DMS 273 treated with DMSO at 0.1 percent for 48 hours (cell line): ENCODE results near the gene PRKCA.

ENCODE experiments used
- DNase-seq: peaks from one replicate; lab custom pipeline; 2025; lab: John Stamatoyannopoulos, UW

PRKCA gene

GRCh38 chr17:66746736-66747135 is 444.3 kb downstream of the PRKCA start:
- DNase-seq: no peak

GRCh38 chr17:66747578-66748275 is 445.3 kb downstream of the PRKCA start:
- peak; percentile 72 for DNase-seq

- DNase-seq: no peak
Observed at GRCh38 chr17:66748578-66748977, 446.2 kb downstream of the PRKCA start.

GRCh38 chr17:66749217-66749832 is 446.9 kb downstream of the PRKCA start:
- DNase-seq: no peak

GRCh38 chr17:66750116-66750515 is 447.7 kb downstream of the PRKCA start:
- DNase-seq: no peak

GRCh38 chr17:66750781-66751543 is 448.5 kb downstream of the PRKCA start:
- no peak for DNase-seq

GRCh38 chr17:66751771-66752170 is 449.4 kb downstream of the PRKCA start:
- DNase-seq: no peak

- no peak for DNase-seq
Observed at GRCh38 chr17:66752411-66752810, 450.0 kb downstream of the PRKCA start.

GRCh38 chr17:66753126-66753920 is 450.9 kb downstream of the PRKCA start:
- DNase-seq: no peak

- DNase-seq: no peak
Observed at GRCh38 chr17:66755101-66755943, 452.9 kb downstream of the PRKCA start.

- DNase-seq: no peak
Observed at GRCh38 chr17:66755944-66756290, 453.5 kb downstream of the PRKCA start.

GRCh38 chr17:66760324-66760723 is 457.9 kb downstream of the PRKCA start:
- no peak for DNase-seq

GRCh38 chr17:66762276-66762675 is 459.9 kb downstream of the PRKCA start:
- no peak for DNase-seq

- DNase-seq: no peak
Observed at GRCh38 chr17:66763056-66763455, 460.6 kb downstream of the PRKCA start.

GRCh38 chr17:66764506-66764905 is 462.1 kb downstream of the PRKCA start:
- DNase-seq: no peak

GRCh38 chr17:66767154-66767933 is 464.9 kb downstream of the PRKCA start:
- DNase-seq: peak; percentile 82

GRCh38 chr17:66769911-66770310 is 467.5 kb downstream of the PRKCA start:
- DNase-seq: no peak

- DNase-seq: no peak
Observed at GRCh38 chr17:66772148-66772812, 469.9 kb downstream of the PRKCA start.

GRCh38 chr17:66775271-66775670 is 472.9 kb downstream of the PRKCA start:
- DNase-seq: no peak

GRCh38 chr17:66775881-66776400 is 473.5 kb downstream of the PRKCA start:
- no peak for DNase-seq
